Suprapubic skin (tissue), 3 donors: ENCODE results near the gene PRSS21.

ENCODE experiments used
- CTCF ChIP-seq, 2 donors: fragments of 200-600 bp in 1 of 2; fragments of 450-650 bp in 1 of 2; sonication (generic) in 1 of 2; IDR thresholded peaks; one replicate each; pipeline ENCODE4 v1.5.1; 2016 to 2019; ENCODE audit warnings: antibody characterized with exemption in 2 of 2, mild to moderate bottlenecking in 1 of 2, moderate library complexity in 1 of 2
- EP300 ChIP-seq: sonication (generic); formaldehyde crosslinking; IDR thresholded peaks from one replicate; pipeline ENCODE4 v1.6.1; 2017; ENCODE audit warnings: antibody characterized with exemption
- POLR2A ChIP-seq, 2 donors: fragments of 450-650 bp; IDR thresholded peaks; one replicate each; pipeline ENCODE4 v1.6.1; 2017; ENCODE audit warnings: antibody characterized with exemption in 2 of 2, mild to moderate bottlenecking in 2 of 2, moderate library complexity in 2 of 2

GRCh38 chr16:2795395-2796143, 21.5 kb upstream of the PRSS21 start:
- TF ChIP-seq EP300 (no peak), CTCF (IDR thresholded peaks at IDR 0.05) (no peak), POLR2A (IDR thresholded peaks at IDR 0.05) (no peak)
